SK-N-SH (cell line): ENCODE results near the gene SHMT1. TPM values are rescaled to one million over a fixed set of nuclear protein-coding genes. Genes with fewer than 3 reads are reported as not detected.

Source experiments
- CTCF ChIA-PET: fragments of 300-600, 350-600 bp; formaldehyde crosslinking; extraction: SDS; loops from one replicate; lab custom pipeline; 2021; lab: Yijun Ruan, JAX
- POLR2A ChIA-PET: fragments of 350-600 bp; sonication (Branson Sonifier 250); formaldehyde crosslinking; extraction: SDS; loops from one replicate; lab custom pipeline; 2020; ENCODE audit warnings: antibody characterized with exemption, inconsistent platforms; lab: Yijun Ruan, JAX
- DNase-seq: peaks from one replicate; pipeline ENCODE4 v3.0.0; 2012
- H2AFZ ChIP-seq: fragments of 200-600 bp; sonication (generic); 2 replicates; pipeline ENCODE4 v1.8.1; 2016; ENCODE audit warnings: antibody characterized with exemption, mild to moderate bottlenecking, low read depth
- H3F3A ChIP-seq: fragments of 200-600 bp; sonication (generic); replicated peaks from 2 replicates; pipeline ENCODE3; 2016; ENCODE audit warnings: antibody characterized with exemption, mild to moderate bottlenecking; ENCODE audit not compliant: insufficient read depth
- H3K27ac ChIP-seq, 2 experiments: fragments of 200-500 bp in 1 of 2; fragments of 200-600 bp in 1 of 2; sonication (Bioruptor generic) in 1 of 2; sonication (generic), shearing (Covaris generic) in 1 of 2; 2 replicates each; pipeline versions ENCODE4 v1.5.1 to v1.6.1; 2014 to 2016; ENCODE audit warnings: low read depth in 2 of 2, inconsistent platforms in 1 of 2, low read length in 1 of 2, mild to moderate bottlenecking in 1 of 2, mixed read lengths in 1 of 2
- H3K27me3 ChIP-seq: fragments of 200-600 bp; sonication (generic), shearing (Covaris generic); 2 replicates; pipeline ENCODE4 v1.6.1; 2016; ENCODE audit warnings: mixed run types; ENCODE audit not compliant: insufficient read depth
- H3K36me3 ChIP-seq, 2 experiments: fragments of 200-500 bp in 1 of 2; fragments of 200-600 bp in 1 of 2; sonication (Bioruptor generic) in 1 of 2; sonication (generic) in 1 of 2; replicated peaks in 1 of 2; 2 replicates each; pipeline versions ENCODE3 to v1.5.1; 2014 to 2016; ENCODE audit warnings: low read length in 1 of 2, mild to moderate bottlenecking in 1 of 2; ENCODE audit not compliant: insufficient read depth in 2 of 2, control insufficient read depth in 1 of 2
- H3K4me1 ChIP-seq, 2 experiments: fragments of 200-500 bp in 1 of 2; fragments of 200-600 bp in 1 of 2; sonication (Bioruptor generic) in 1 of 2; sonication (generic), shearing (Covaris generic) in 1 of 2; 2 replicates each; pipeline versions ENCODE4 v1.5.1 to v1.6.1; 2014 to 2016; ENCODE audit warnings: low read depth in 1 of 2, low read length in 1 of 2, mixed run types in 1 of 2; ENCODE audit not compliant: insufficient read depth in 2 of 2, control insufficient read depth in 1 of 2
- H3K4me2 ChIP-seq: fragments of 200-600 bp; sonication (generic), shearing (Covaris generic); 2 replicates; pipeline ENCODE4 v1.6.1; 2017; ENCODE audit warnings: mixed run types
- H3K4me3 ChIP-seq, 2 experiments: fragments of 200-500 bp in 1 of 2; fragments of 200-600 bp in 1 of 2; sonication (Bioruptor generic) in 1 of 2; sonication (generic), shearing (Covaris generic) in 1 of 2; 2 replicates each; pipeline versions ENCODE4 v1.5.1 to v1.8.1; 2014 to 2016; ENCODE audit warnings: low read depth in 2 of 2, inconsistent platforms in 1 of 2, low read length in 1 of 2, mild to moderate bottlenecking in 1 of 2, mixed read lengths in 1 of 2, moderate library complexity in 1 of 2
- H3K79me2 ChIP-seq: fragments of 200-600 bp; sonication (generic); 2 replicates; pipeline ENCODE4 v1.8.1; 2017; ENCODE audit warnings: mild to moderate bottlenecking; ENCODE audit not compliant: insufficient read depth
- H3K9ac ChIP-seq: fragments of 200-600 bp; sonication (generic); 2 replicates; pipeline ENCODE4 v1.6.1; 2017; ENCODE audit warnings: mixed run types
- H3K9me2 ChIP-seq: fragments of 200-600 bp; sonication (generic); 2 replicates; pipeline ENCODE4 v1.6.1; 2017; ENCODE audit warnings: mixed run types
- H3K9me3 ChIP-seq: fragments of 200-600 bp; sonication (generic); 2 replicates; pipeline ENCODE4 v1.6.1; 2017; ENCODE audit warnings: mixed run types, mild to moderate bottlenecking, moderate library complexity
- H4K20me1 ChIP-seq: fragments of 200-600 bp; sonication (generic); 2 replicates; pipeline ENCODE4 v1.6.1; 2017; ENCODE audit warnings: mild to moderate bottlenecking, mixed run types; ENCODE audit not compliant: insufficient read depth
- CHD2 ChIP-seq: fragments of 150-350 bp; IDR thresholded peaks from 2 replicates; pipeline ENCODE4 v1.6.1; 2018; ENCODE audit warnings: low read length; ENCODE audit not compliant: partially characterized antibody
- EP300 ChIP-seq, 2 experiments: IDR thresholded peaks; 2 replicates each; pipeline versions ENCODE4 v1.4.0 to v1.6.1; 2012; ENCODE audit warnings: borderline replicate concordance in 1 of 2, low read depth in 1 of 2, low read length in 1 of 2
- FOSL2 ChIP-seq: IDR thresholded peaks from 2 replicates; pipeline ENCODE4 v1.4.0; 2012; ENCODE audit warnings: low read depth, mild to moderate bottlenecking, moderate library complexity, borderline replicate concordance
- FOXM1 ChIP-seq: IDR thresholded peaks from 2 replicates; pipeline ENCODE4 v1.4.0; 2012; ENCODE audit warnings: low read depth, mild to moderate bottlenecking
- GATA2 ChIP-seq: sonication (generic); formaldehyde crosslinking; IDR thresholded peaks from 2 replicates; pipeline ENCODE4 v1.5.0; 2020; ENCODE audit warnings: mild to moderate bottlenecking, missing genetic modification reagents
- JUND ChIP-seq: IDR thresholded peaks from 2 replicates; pipeline ENCODE4 v1.4.0; 2012
- MEF2A ChIP-seq: IDR thresholded peaks from 2 replicates; pipeline ENCODE4 v1.4.0; 2012; ENCODE audit warnings: low read depth, borderline replicate concordance
- MXI1 ChIP-seq: IDR thresholded peaks from 2 replicates; pipeline ENCODE4 v1.6.1; 2012; ENCODE audit warnings: mild to moderate bottlenecking, low read depth, low read length, improper control_type of control experiment
- NRF1 ChIP-seq: IDR thresholded peaks from 2 replicates; pipeline ENCODE4 v1.6.1; 2012; ENCODE audit warnings: low read depth, mild to moderate bottlenecking, low read length
- POLR2AphosphoS5 ChIP-seq: IDR thresholded peaks from 2 replicates; pipeline ENCODE4 v1.6.1; 2012; ENCODE audit warnings: low read depth, low read length
- RFX5 ChIP-seq: IDR thresholded peaks from 2 replicates; pipeline ENCODE4 v1.6.1; 2012; ENCODE audit warnings: mild to moderate bottlenecking, improper control_type of control experiment, low read length
- SMC3 ChIP-seq: IDR thresholded peaks from 2 replicates; pipeline ENCODE4 v1.6.1; 2012; ENCODE audit warnings: low read depth, low read length, improper control_type of control experiment
- TAF1 ChIP-seq: IDR thresholded peaks from 2 replicates; pipeline ENCODE4 v1.6.1; 2012; ENCODE audit warnings: low read depth, mild to moderate bottlenecking, low read length, moderate library complexity, borderline replicate concordance
- WGBS: methylation state at CpG from one replicate; pipeline ENCODE4 v1.1.6; 2017; ENCODE audit warnings: low lambda C conversion rate; 5-methylcytosine and 5-hydroxymethylcytosine counted together
- polyA plus RNA-seq, 3 experiments: library from polyadenylated mRNA; depleted of rRNA; stranded (reverse); fragments of >200 nt; gene quantifications; 2 replicates each; pipeline ENCODE4 v1.2.3, GENCODE V29; 2012
- TF ChIP-seq, protein P1 (sequence below): fragments of 150-350 bp; IDR thresholded peaks from 2 replicates; pipeline ENCODE4 v1.6.1; 2016; ENCODE audit warnings: mild to moderate bottlenecking, low read depth, low read length
- TF ChIP-seq, protein P2 (sequence below): IDR thresholded peaks from 2 replicates; pipeline ENCODE4 v1.4.0; 2012; ENCODE audit warnings: low read depth, borderline replicate concordance
- TF ChIP-seq, protein P3 (sequence below): IDR thresholded peaks from 2 replicates; pipeline ENCODE4 v1.4.0; 2012; ENCODE audit warnings: low read depth, borderline replicate concordance
- TF ChIP-seq, protein P4 (sequence below): IDR thresholded peaks from 2 replicates; pipeline ENCODE4; 2012
- TF ChIP-seq, protein P5 (sequence below): fragments of 150-350 bp; IDR thresholded peaks from 2 replicates; pipeline ENCODE4 v1.6.1; 2017; ENCODE audit warnings: antibody characterized with exemption, low read length, low read depth, borderline replicate concordance

The SHMT1 gene
- polyA plus RNA-seq, 1 of the 3 experiments (the other 2 are of a cell fraction), result 17.0 TPM

DNA sequence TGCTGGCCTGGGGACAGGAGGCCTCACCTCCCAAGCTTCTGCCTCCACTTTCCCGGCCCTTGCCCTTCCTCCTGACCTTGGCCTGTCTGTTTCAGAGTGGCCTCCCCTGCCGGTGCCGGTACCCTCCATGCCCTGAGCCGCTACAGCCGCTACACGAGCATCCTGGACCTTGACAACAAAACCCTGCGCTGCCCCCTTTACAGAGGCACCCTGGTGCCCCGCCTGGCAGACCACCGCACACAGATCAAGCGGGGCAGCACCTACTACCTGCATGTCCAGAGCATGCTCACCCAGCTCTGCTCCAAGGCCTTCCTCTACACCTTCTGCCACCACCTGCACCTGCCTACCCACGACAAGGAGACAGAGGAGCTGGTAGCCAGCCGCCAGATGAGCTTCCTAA, 40.8 kb downstream of the SHMT1 start (continued):
- TF ChIP-seq, protein P1, sequence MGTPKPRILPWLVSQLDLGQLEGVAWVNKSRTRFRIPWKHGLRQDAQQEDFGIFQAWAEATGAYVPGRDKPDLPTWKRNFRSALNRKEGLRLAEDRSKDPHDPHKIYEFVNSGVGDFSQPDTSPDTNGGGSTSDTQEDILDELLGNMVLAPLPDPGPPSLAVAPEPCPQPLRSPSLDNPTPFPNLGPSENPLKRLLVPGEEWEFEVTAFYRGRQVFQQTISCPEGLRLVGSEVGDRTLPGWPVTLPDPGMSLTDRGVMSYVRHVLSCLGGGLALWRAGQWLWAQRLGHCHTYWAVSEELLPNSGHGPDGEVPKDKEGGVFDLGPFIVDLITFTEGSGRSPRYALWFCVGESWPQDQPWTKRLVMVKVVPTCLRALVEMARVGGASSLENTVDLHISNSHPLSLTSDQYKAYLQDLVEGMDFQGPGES, result no peak
- TF ChIP-seq NRF1, result no peak
- TF ChIP-seq, all 33 proteins: peak for 0

DNA sequence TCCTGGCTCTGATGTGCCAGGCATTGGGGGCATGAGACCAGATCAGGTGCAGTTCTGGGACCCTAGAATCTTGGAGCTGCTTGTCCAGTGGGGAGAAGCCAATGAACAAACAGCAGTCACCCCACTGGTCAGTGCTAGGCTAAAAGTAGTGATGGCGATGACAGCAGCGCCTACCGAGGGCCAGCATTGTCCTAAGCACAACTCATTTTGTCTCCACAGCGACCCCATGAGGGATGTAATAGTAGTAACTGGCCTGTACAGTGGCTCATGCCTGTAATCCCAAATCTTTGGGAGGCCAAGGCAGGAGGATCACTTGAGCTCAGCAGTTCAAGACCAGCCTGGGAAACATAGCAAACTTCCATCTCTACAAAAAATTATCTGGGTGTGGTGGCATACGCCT, 42.0 kb downstream of the SHMT1 start:
- H3K4me2 ChIP-seq, result no peak overlapping the region
- no peak overlapping the region for H3K9ac ChIP-seq
- H3K4me1 ChIP-seq, result peaks cover 10 to 33% of the 10 kb centered on the region in 2 experiments; a peak in 1 of 4 replicates
- H3F3A ChIP-seq, result no peaks in the 10 kb centered on the region
- H2AFZ ChIP-seq, result no peak overlapping the region
- no peak for TF ChIP-seq CHD2
- TF ChIP-seq, protein P2, sequence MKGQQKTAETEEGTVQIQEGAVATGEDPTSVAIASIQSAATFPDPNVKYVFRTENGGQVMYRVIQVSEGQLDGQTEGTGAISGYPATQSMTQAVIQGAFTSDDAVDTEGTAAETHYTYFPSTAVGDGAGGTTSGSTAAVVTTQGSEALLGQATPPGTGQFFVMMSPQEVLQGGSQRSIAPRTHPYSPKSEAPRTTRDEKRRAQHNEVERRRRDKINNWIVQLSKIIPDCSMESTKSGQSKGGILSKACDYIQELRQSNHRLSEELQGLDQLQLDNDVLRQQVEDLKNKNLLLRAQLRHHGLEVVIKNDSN, result no peak
- no peak for TF ChIP-seq POLR2AphosphoS5
- TF ChIP-seq SMC3, result no peak
- no peak for TF ChIP-seq JUND
- TF ChIP-seq FOXM1, result no peak
- TF ChIP-seq, protein P3, sequence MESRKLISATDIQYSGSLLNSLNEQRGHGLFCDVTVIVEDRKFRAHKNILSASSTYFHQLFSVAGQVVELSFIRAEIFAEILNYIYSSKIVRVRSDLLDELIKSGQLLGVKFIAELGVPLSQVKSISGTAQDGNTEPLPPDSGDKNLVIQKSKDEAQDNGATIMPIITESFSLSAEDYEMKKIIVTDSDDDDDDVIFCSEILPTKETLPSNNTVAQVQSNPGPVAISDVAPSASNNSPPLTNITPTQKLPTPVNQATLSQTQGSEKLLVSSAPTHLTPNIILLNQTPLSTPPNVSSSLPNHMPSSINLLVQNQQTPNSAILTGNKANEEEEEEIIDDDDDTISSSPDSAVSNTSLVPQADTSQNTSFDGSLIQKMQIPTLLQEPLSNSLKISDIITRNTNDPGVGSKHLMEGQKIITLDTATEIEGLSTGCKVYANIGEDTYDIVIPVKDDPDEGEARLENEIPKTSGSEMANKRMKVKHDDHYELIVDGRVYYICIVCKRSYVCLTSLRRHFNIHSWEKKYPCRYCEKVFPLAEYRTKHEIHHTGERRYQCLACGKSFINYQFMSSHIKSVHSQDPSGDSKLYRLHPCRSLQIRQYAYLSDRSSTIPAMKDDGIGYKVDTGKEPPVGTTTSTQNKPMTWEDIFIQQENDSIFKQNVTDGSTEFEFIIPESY, result no peak
- no peak for TF ChIP-seq RFX5
- TF ChIP-seq EP300 (IDR thresholded peaks at IDR 0.05; ENCODE audit: borderline replicate concordance in 1 of 2, low read depth in 1 of 2, low read length in 1 of 2), result no peak
- no peak for TF ChIP-seq MXI1
- TF ChIP-seq FOSL2, result no peak
- no peak for TF ChIP-seq NRF1
- TF ChIP-seq, protein P4, sequence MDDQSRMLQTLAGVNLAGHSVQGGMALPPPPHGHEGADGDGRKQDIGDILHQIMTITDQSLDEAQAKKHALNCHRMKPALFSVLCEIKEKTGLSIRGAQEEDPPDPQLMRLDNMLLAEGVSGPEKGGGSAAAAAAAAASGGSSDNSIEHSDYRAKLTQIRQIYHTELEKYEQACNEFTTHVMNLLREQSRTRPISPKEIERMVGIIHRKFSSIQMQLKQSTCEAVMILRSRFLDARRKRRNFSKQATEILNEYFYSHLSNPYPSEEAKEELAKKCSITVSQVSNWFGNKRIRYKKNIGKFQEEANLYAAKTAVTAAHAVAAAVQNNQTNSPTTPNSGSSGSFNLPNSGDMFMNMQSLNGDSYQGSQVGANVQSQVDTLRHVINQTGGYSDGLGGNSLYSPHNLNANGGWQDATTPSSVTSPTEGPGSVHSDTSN, result no peak
- TF ChIP-seq, protein P1, result no peak
- TF ChIP-seq MEF2A, result no peak
- TF ChIP-seq, protein P5, sequence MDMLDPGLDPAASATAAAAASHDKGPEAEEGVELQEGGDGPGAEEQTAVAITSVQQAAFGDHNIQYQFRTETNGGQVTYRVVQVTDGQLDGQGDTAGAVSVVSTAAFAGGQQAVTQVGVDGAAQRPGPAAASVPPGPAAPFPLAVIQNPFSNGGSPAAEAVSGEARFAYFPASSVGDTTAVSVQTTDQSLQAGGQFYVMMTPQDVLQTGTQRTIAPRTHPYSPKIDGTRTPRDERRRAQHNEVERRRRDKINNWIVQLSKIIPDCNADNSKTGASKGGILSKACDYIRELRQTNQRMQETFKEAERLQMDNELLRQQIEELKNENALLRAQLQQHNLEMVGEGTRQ, result no peak
- TF ChIP-seq GATA2 (CRISPR knock-in tag), result no peak
- no peak for TF ChIP-seq TAF1
- WGBS, result 73% methylated on average over 5 of the region's 5 CpGs
- CTCF ChIA-PET, result interaction anchor here (0.9 to 1.6 kb wide), 5 partner anchors 9 to 41 kb away, joined by 3 to 6 read pairs (median 3); no protein-coding TSS in a partner anchor
- no peaks in the 10 kb centered on the region for H3K9me2 ChIP-seq
- POLR2A ChIA-PET, result no interaction called here
- no peak overlapping the region for H3K27ac ChIP-seq
- no peaks in the 10 kb centered on the region for H3K9me3 ChIP-seq
- no peak for DNase-seq
- peaks cover 42% of the 10 kb centered on the region for H4K20me1 ChIP-seq
- no peak overlapping the region for H3K4me3 ChIP-seq
- peaks cover 25 to 67% of the 10 kb centered on the region in 2 experiments for H3K36me3 ChIP-seq
- H3K79me2 ChIP-seq, result peaks cover 73% of the 10 kb centered on the region
- no peaks in the 10 kb centered on the region for H3K27me3 ChIP-seq
